Peyer's patch (tissue), 4 donors: ENCODE data around the gene PDGFD.

Experiments
- POLR2A ChIP-seq, 2 donors: fragments of 450-650 bp; IDR thresholded peaks; one replicate each; pipeline ENCODE4 v1.5.1; 2017; ENCODE audit warnings: antibody characterized with exemption in 2 of 2, mild to moderate bottlenecking in 2 of 2, moderate library complexity in 2 of 2
- TF ChIP-seq, protein P1 (sequence below), 6 experiments: fragments of 450-650 bp in 4 of 6; fragments of 200-600 bp in 2 of 6; sonication (generic) in 1 of 6; IDR thresholded peaks; one replicate each; pipeline ENCODE4 v1.5.1; 2017 to 2019; ENCODE audit warnings: antibody characterized with exemption in 6 of 6, mild to moderate bottlenecking in 3 of 6, moderate library complexity in 1 of 6

DNA sequence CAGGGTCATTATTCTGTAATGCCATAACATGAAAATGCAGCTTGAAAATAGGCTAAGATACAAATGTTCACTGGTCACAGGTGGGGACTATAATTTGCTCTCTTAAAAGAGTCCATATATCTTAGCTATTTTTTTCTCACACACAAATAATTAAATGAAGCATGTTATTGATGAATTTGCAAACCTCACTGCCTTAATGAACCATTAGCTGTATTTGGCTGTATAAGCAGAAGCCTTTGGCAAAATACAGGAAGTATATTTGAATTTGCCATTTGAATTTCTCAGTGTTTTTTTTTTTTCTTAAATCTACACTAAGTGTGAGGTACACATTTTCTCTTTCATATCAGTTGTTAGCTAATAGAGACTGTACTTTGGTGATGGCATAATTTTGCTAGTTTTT lies 88.9 kb downstream of the PDGFD start:
- TF ChIP-seq POLR2A (IDR thresholded peaks at IDR 0.05), result no peak
- TF ChIP-seq, protein P1, sequence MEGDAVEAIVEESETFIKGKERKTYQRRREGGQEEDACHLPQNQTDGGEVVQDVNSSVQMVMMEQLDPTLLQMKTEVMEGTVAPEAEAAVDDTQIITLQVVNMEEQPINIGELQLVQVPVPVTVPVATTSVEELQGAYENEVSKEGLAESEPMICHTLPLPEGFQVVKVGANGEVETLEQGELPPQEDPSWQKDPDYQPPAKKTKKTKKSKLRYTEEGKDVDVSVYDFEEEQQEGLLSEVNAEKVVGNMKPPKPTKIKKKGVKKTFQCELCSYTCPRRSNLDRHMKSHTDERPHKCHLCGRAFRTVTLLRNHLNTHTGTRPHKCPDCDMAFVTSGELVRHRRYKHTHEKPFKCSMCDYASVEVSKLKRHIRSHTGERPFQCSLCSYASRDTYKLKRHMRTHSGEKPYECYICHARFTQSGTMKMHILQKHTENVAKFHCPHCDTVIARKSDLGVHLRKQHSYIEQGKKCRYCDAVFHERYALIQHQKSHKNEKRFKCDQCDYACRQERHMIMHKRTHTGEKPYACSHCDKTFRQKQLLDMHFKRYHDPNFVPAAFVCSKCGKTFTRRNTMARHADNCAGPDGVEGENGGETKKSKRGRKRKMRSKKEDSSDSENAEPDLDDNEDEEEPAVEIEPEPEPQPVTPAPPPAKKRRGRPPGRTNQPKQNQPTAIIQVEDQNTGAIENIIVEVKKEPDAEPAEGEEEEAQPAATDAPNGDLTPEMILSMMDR (IDR thresholded peaks at IDR 0.05), result no peak
